GM18508 (cell line): ENCODE results near the gene TSR2.
"Not testable (repeated sequence)": the region's sequence is repeated elsewhere in the genome, so short reads cannot be mapped to it uniquely, and the experiment has no call there.

ENCODE experiments used
- ATAC-seq: cut with Tn5 transposase; IDR thresholded peaks from one replicate; pipeline ENCODE4 v1.9.1; 2021; ENCODE audit warnings: moderate number of reproducible peaks; ENCODE audit not compliant: insufficient read depth, unreplicated experiment

Gene TSR2

GRCh38 chrX:54470054-54470760, 30.0 kb downstream of the TSR2 start:
- no peak for ATAC-seq

DNA sequence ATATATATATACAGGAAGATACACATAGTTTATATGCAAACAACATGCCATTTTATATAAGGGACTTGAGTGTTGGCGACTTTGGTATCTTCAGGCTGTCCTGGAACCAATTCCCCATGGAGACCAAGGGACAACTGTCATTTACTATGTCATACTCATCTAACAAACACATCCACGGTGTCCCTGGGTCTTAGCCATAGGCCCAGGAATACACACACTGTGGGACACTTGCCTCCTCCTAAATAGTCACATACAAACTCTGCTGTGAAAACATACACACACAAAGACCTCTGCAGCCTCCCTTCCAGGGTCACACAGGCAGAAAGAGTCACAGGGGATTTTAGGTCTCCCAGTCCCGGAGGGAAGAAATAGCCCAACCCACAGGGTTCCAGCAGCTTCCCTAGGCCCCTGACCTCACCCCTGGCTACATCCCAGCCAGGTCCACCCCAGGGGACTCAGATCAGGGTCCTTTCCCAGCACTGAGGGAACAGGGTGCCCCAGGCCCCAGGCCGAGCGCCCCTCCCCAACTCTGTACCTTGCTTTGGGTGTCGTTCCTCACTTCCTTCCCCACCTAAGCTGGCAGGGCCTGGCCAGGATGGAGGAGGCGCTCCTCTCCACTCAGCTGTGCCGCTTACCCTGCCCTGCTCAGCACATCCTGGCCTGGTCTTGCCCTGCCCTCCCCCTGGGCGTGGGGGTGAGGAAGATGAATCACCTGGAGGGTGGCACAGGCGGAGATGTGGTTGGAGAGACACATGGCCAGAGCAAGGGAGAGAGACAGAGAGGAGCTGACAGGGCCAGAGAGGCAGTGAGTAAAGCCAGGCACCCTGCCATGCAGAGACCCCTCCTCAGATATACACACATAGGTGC, 34.0 kb downstream of the TSR2 start:
- ATAC-seq = no peak

DNA sequence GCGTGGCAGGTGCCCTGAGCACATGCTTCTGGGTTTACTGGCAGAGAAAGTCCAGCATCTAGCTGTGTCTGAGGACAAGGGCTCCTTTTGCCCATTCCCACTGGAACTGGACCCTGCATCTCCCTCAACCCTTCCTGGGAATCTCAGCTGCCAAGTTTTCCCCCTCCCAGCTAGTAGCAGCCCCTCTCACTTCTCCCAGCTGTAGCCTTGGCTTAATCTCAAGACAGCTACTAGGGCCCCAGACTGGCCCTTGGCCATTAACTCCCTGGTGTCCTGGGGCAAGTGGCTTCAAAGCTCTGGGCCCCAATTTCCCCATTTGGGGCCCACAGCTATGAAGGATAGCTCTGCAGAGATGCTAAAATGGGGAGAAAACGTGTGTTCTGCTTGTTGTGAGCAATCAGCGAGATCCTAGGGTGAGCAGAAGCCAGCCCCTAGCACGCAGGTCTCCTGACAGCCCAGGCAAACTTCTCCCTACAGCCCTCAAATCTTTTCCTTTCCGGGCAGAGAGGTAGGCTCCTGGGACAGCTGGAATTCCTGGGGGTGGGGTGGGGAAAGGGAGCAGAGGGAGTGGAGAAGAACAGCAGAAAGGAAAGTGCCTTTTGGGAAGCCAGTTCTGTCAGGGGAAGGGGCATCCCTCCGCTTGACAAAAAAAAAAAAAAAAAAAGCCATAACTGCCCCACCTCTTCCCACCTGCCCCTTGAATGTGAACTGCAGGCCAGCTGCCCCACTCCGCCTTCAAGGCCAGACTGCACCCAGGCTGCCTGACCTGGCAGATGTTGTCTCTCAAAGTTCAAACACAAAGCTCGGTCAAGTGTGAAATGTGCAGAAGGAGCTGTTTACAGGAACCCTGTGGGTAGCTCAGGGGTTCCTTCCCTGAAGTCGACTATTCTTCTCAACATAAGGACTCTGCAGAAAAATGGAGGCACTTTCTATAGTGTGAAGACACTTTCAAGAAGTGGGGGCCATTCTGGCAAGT, 39.2 kb downstream of the TSR2 start:
- ATAC-seq = no peak

DNA sequence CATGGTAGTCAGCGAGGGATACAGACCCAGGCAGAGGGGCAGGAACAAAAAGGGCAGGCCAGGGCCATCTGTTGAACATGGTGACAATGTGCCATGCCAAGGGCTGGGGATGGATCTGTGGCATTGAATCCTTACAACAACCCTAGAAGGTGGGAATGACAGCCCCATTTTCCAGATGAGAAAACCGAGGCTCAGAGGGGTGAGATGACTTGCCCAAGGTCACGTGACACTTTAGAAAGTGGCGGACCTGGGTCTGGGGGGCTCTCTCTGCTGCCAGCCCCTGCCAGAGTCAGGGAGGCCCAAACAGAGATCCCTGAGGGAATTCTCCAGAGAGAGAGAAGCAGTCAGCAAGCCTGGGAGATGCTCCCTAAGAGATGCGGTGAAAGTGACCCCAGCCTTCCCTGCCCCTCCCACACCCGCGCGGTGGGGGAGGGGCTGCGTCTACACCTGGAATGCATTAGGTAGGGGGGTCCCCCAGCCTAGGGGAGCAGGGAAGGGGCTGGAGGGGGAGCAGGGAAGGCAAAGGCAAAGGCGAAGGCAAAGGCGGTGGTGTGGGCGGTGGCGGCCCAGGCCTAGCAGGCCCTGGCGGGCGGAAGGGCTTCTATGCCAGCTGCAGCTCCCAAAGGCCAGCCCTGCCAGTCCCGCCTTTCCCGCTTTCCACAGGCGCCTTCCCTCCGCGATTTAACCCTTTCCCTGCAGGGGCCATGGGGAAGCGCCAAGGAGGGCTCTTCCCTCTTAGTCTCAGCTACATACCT, 42.8 kb downstream of the TSR2 start:
- no peak for ATAC-seq

- ATAC-seq = no peak
Measured at GRCh38 chrX:54483946-54484345, 43.7 kb downstream of the TSR2 start.

DNA sequence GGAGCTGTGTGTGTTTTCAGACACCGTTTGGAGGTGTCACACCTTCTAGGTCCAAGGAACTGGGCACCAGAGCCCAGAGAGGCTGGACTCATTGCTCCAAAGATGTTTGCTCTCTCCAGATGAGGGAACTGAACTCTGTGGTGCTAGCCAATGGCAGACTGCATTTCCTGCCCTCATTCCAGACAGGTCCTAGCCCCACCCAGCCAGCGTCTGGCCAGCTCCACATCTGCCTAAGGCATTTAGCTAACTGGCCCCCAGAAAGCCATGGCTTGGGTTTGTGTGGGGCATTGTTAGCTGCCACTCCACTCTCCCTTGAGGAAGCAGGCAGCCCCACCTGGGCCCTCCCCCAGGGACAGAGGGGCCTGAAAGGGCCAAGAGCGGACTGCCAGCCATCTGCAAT, 44.5 kb downstream of the TSR2 start:
- no peak for ATAC-seq

GRCh38 chrX:54489819-54490218, 49.6 kb downstream of the TSR2 start:
- not testable (repeated sequence) for ATAC-seq

GRCh38 chrX:54492340-54492739, 52.1 kb downstream of the TSR2 start:
- no peak for ATAC-seq

DNA sequence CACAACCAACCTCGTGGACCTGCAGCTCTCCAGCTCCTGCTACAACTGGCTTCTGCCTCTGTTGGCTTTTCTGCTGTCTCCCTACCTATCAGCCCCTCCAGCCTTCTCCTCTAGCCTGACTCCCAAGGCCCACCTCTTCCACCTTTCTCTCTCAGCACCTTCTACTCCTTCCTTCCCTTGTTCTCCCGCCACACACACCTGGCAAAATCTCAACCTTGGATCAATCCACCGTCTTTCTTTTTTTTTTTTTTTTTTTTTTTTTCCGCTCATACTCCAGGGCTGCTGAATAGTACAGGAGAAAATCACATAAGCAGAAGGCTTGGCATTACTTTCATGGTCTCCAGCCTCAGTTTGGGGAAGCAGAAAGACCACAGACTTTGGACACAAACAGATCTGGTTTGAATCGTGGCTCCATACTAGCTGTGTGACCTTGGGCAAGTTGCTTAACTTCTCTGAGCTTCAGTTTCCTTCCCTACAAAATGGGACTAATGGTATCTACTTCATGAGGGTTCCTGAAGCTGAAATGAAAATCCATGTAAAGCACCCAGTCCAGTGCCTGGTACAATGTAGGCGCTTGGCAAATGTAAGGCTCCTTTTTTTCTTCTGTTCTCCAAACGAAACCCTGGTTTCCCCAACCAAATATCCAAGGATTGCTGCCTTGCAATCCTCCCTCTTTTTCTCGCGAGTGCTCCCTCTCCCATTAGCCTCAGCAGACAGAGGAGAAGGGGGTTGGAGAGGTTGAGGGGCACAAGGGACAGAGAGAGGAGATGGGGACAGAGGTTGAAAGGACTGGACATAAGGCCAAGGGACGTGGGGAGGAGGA, 54.2 kb downstream of the TSR2 start:
- ATAC-seq = no peak
